PC-9 (cell line): ENCODE data around the gene RIC3. TPM values are rescaled to one million over a fixed set of nuclear protein-coding genes. Genes with fewer than 3 reads are reported as not detected.

ENCODE experiments used
- BruUV-seq: library from RNA; stranded (reverse); fragments of 400-500 nt; replicated peaks from 2 replicates; lab custom pipeline; 2021; lab: Mats Ljungman, UMichigan
- CTCF ChIA-PET: fragments of 300-600 bp; sonication (Branson Sonifier 250); formaldehyde crosslinking; loops from one replicate; lab custom pipeline; 2022; ENCODE audit warnings: antibody characterized with exemption; lab: Charles Lee
- POLR2A ChIA-PET: fragments of 300-600 bp; sonication (Branson Sonifier 250); formaldehyde crosslinking; loops from one replicate; lab custom pipeline; 2022; ENCODE audit warnings: antibody characterized with exemption; ENCODE audit not compliant: unreplicated experiment; lab: Charles Lee
- DNase-seq, 2 experiments: peaks; one replicate each; pipeline versions ENCODE4 v3.0.0 to v3.0.0-alpha.2; 2015 to 2022; ENCODE audit warnings: mixed read lengths in 1 of 2
- H2AFZ ChIP-seq: fragments of 200-600 bp; sonication (generic); 2 replicates; pipeline ENCODE4 v1.8.1; 2017; ENCODE audit warnings: antibody characterized with exemption
- H3F3A ChIP-seq: fragments of 200-600 bp; sonication (generic); 2 replicates; pipeline ENCODE4 v1.8.1; 2017; ENCODE audit warnings: antibody characterized with exemption, mild to moderate bottlenecking, low read depth; ENCODE audit not compliant: insufficient read depth
- H3K27ac ChIP-seq: fragments of 200-600 bp; sonication (generic); 2 replicates; pipeline ENCODE4 v1.6.1; 2016; ENCODE audit warnings: mixed run types
- H3K27me3 ChIP-seq: fragments of 200-600 bp; sonication (generic); 2 replicates; pipeline ENCODE4 v1.6.1; 2016; ENCODE audit warnings: low read depth, mixed run types; ENCODE audit not compliant: insufficient read depth
- H3K36me3 ChIP-seq: fragments of 200-600 bp; sonication (generic); 2 replicates; pipeline ENCODE4 v1.6.1; 2016; ENCODE audit warnings: low read depth, mixed run types
- H3K4me1 ChIP-seq: fragments of 200-600 bp; sonication (generic); replicated peaks from 2 replicates; pipeline ENCODE4 v1.6.1; 2016; ENCODE audit warnings: mixed run types; ENCODE audit not compliant: insufficient read depth
- H3K4me2 ChIP-seq: fragments of 200-600 bp; sonication (generic); 2 replicates; pipeline ENCODE4 v1.6.1; 2017; ENCODE audit warnings: mixed run types
- H3K4me3 ChIP-seq: fragments of 200-600 bp; sonication (generic); 2 replicates; pipeline ENCODE4 v1.6.1; 2016; ENCODE audit warnings: mixed run types
- H3K79me2 ChIP-seq: fragments of 200-600 bp; sonication (generic); 2 replicates; pipeline ENCODE4 v1.6.1; 2017; ENCODE audit warnings: low read depth, mixed run types
- H3K9me2 ChIP-seq: fragments of 200-600 bp; sonication (generic); 2 replicates; pipeline ENCODE4 v1.8.1; 2017; ENCODE audit warnings: mild to moderate bottlenecking; ENCODE audit not compliant: insufficient read depth
- H3K9me3 ChIP-seq: fragments of 200-600 bp; sonication (generic); 2 replicates; pipeline ENCODE4 v1.8.1; 2016; ENCODE audit warnings: low read depth; ENCODE audit not compliant: insufficient read depth
- H4K20me1 ChIP-seq: fragments of 200-600 bp; sonication (generic); 2 replicates; pipeline ENCODE4 v1.8.1; 2017; ENCODE audit not compliant: insufficient read depth
- CTCF ChIP-seq: fragments of 200-600 bp; sonication (generic); conservative IDR thresholded peaks from 2 replicates; pipeline ENCODE4 v1.6.1; 2017; ENCODE audit warnings: mixed run types, antibody characterized with exemption, mild to moderate bottlenecking, moderate library complexity
- EZH2 ChIP-seq: fragments of 200-600 bp; sonication (generic); IDR thresholded peaks from 2 replicates; pipeline ENCODE4 v1.8.0; 2017; ENCODE audit warnings: antibody characterized with exemption, low read depth
- intact Hi-C: fragments of 100-400 bp; cut with micrococcal nuclease; formaldehyde crosslinking; loops from one replicate; pipeline ENCODE4 v1.10.0; 2022; ENCODE audit not compliant: unreplicated experiment
- total RNA-seq: library from RNA; stranded (reverse); gene quantifications from 2 replicates; pipeline ENCODE4 v1.2.3, GENCODE V29; 2021

RIC3 gene
- total RNA-seq, 1 experiment from 2014 or later: not detected

GRCh38 chr11:8061555-8062428, 107.0 kb downstream of the RIC3 start:
- Histone ChIP-seq H4K20me1 (no peaks in the 10 kb centered on the region), H3K4me3 (no peak overlapping the region), H3K4me2 (no peak overlapping the region), H3K79me2 (no peaks in the 10 kb centered on the region), H3K27me3 (no peaks in the 10 kb centered on the region), H3K36me3 (no peaks in the 10 kb centered on the region), H3K9me2 (no peaks in the 10 kb centered on the region), H2AFZ (no peak overlapping the region), H3K27ac (no peak overlapping the region), H3K4me1 (no peaks in the 10 kb centered on the region), H3K9me3 (no peaks in the 10 kb centered on the region), H3F3A (no peaks in the 10 kb centered on the region)
- TF ChIP-seq CTCF (no peak), EZH2 (no peak)
- ChIA-PET CTCF (no interaction called here), POLR2A (no interaction called here)
- BruUV-seq: no TSS peak
- no peak for DNase-seq
- intact Hi-C loops: no loop called here

- H3K9me2 ChIP-seq: no peaks in the 10 kb centered on the region
- TF ChIP-seq EZH2 (no peak), CTCF (no peak)
- CTCF ChIA-PET: no interaction called here
- H3K4me1 ChIP-seq: no peaks in the 10 kb centered on the region
- H3K4me2 ChIP-seq: no peak overlapping the region
- intact Hi-C loops: no loop called here
- no peaks in the 10 kb centered on the region for H3K79me2 ChIP-seq
- no peaks in the 10 kb centered on the region for H3F3A ChIP-seq
- no peak overlapping the region for H3K27ac ChIP-seq
- H3K4me3 ChIP-seq: no peak overlapping the region
- no peaks in the 10 kb centered on the region for H3K9me3 ChIP-seq
- DNase-seq: no peak
- BruUV-seq: no TSS peak
- H3K27me3 ChIP-seq: no peaks in the 10 kb centered on the region
- H4K20me1 ChIP-seq: no peaks in the 10 kb centered on the region
- no peak overlapping the region for H2AFZ ChIP-seq
- POLR2A ChIA-PET: no interaction called here
- no peaks in the 10 kb centered on the region for H3K36me3 ChIP-seq
Observed at GRCh38 chr11:8060801-8061554, 107.8 kb downstream of the RIC3 start.

- Histone ChIP-seq H3K4me1 (no peaks in the 10 kb centered on the region), H2AFZ (no peak overlapping the region), H3K27ac (no peak overlapping the region), H3K36me3 (no peaks in the 10 kb centered on the region), H3K4me2 (no peak overlapping the region), H4K20me1 (no peaks in the 10 kb centered on the region), H3K9me2 (no peaks in the 10 kb centered on the region), H3K4me3 (no peak overlapping the region), H3K79me2 (no peaks in the 10 kb centered on the region), H3K9me3 (no peaks in the 10 kb centered on the region), H3K27me3 (no peaks in the 10 kb centered on the region), H3F3A (no peaks in the 10 kb centered on the region)
- DNase-seq: no peak
- intact Hi-C loops: no loop called here
- no TSS peak for BruUV-seq
- TF ChIP-seq EZH2 (no peak), CTCF (no peak)
- POLR2A ChIA-PET: no interaction called here
- CTCF ChIA-PET: no interaction called here
Observed at GRCh38 chr11:8060146-8060719, 108.6 kb downstream of the RIC3 start.
